ENCODE data around the gene HOXA3. TPM values are rescaled to one million over a fixed set of nuclear protein-coding genes. Genes with fewer than 3 reads are reported as not detected.
A peak's percentile ranks its signal among the peaks of the same experiment; 100 is the strongest.

HOXA3 gene
- total and polyA plus RNA-seq, 4 donors, result 3.8 to 20.8 (median 10.9) TPM

- peak overlapping the region; percentile 11 to 70 for H3K27ac ChIP-seq (ENCODE audit: low read depth in 1 of 2, low read length in 2 of 2)
- intact Hi-C loops (cut with DNase I), result loop anchor here in 1 of 2 donors (2.0 kb wide), 1 partner anchor 21 kb away; no protein-coding TSS in a partner anchor
- ATAC-seq (ENCODE audit: low FRiP score) (no peak), DNase-seq (peak in 1 of 2 donors; percentile 51)
- no peaks in the 10 kb centered on the region for H3K4me1 ChIP-seq (ENCODE audit: control insufficient read depth in 1 of 2, insufficient read depth in 2 of 2, low read length in 2 of 2)
- 1 to 8% methylated on average over 19 of the region's 19 CpGs for WGBS, 2 donors
- H3K27me3 ChIP-seq (ENCODE audit: control insufficient read depth in 1 of 2, insufficient read depth in 2 of 2, low read length in 1 of 2), result no peaks in the 10 kb centered on the region
- H3K4me3 ChIP-seq (ENCODE audit: low read length in 2 of 2), result peak overlapping the region; percentile 53 to 64
- H3K36me3 ChIP-seq (ENCODE audit: control insufficient read depth in 1 of 2, insufficient read depth in 2 of 2, low read length in 1 of 2), result no peaks in the 10 kb centered on the region
- no peaks in the 10 kb centered on the region for H3K9me3 ChIP-seq (ENCODE audit: control insufficient read depth, low read length)
Observed at GRCh38 chr7:27117887-27118491, 34.4 kb downstream of the HOXA3 start.

GRCh38 chr7:27116962-27117886 is 35.2 kb downstream of the HOXA3 start:
- Histone ChIP-seq H3K27ac (ENCODE audit: low read depth in 1 of 2, low read length in 2 of 2) (peak overlapping the region; percentile 70 to 72), H3K9me3 (ENCODE audit: control insufficient read depth, low read length) (no peaks in the 10 kb centered on the region), H3K4me1 (ENCODE audit: control insufficient read depth in 1 of 2, insufficient read depth in 2 of 2, low read length in 2 of 2) (no peaks in the 10 kb centered on the region), H3K27me3 (ENCODE audit: control insufficient read depth in 1 of 2, insufficient read depth in 2 of 2, low read length in 1 of 2) (no peaks in the 10 kb centered on the region), H3K4me3 (ENCODE audit: low read length in 2 of 2) (peak overlapping the region; percentile 53 to 64), H3K36me3 (ENCODE audit: control insufficient read depth in 1 of 2, insufficient read depth in 2 of 2, low read length in 1 of 2) (no peaks in the 10 kb centered on the region)
- intact Hi-C loops (cut with DNase I), result loop anchor here in 1 of 2 donors (2.0 kb wide), 1 partner anchor 20 kb away; no protein-coding TSS in a partner anchor
- WGBS, 2 donors, result 7 to 10% methylated on average over 12 of the region's 12 CpGs
- ATAC-seq (ENCODE audit: low FRiP score), result no peak
- DNase-seq, result no peak

GRCh38 chr7:27116031-27116961 is 36.1 kb downstream of the HOXA3 start:
- Histone ChIP-seq H3K4me1 (ENCODE audit: control insufficient read depth in 1 of 2, insufficient read depth in 2 of 2, low read length in 2 of 2) (no peaks in the 10 kb centered on the region), H3K27ac (ENCODE audit: low read depth in 1 of 2, low read length in 2 of 2) (peak overlapping the region; percentile 72 to 89), H3K27me3 (ENCODE audit: control insufficient read depth in 1 of 2, insufficient read depth in 2 of 2, low read length in 1 of 2) (no peaks in the 10 kb centered on the region), H3K4me3 (ENCODE audit: low read length in 2 of 2) (peak overlapping the region; percentile 53 to 64), H3K36me3 (ENCODE audit: control insufficient read depth in 1 of 2, insufficient read depth in 2 of 2, low read length in 1 of 2) (no peaks in the 10 kb centered on the region), H3K9me3 (ENCODE audit: control insufficient read depth, low read length) (no peaks in the 10 kb centered on the region)
- intact Hi-C loops (cut with DNase I), result loop anchor here in 1 of 2 donors (2.0 kb wide), 1 partner anchor 19 kb away; no protein-coding TSS in a partner anchor
- ATAC-seq (ENCODE audit: low FRiP score) (no peak), DNase-seq (no peak)
- 5 to 9% methylated on average over 20 of the region's 20 CpGs for WGBS, 2 donors

- Histone ChIP-seq H3K27ac (ENCODE audit: low read depth in 1 of 2, low read length in 2 of 2) (peak overlapping the region; percentile 72 to 89), H3K9me3 (ENCODE audit: control insufficient read depth, low read length) (no peaks in the 10 kb centered on the region), H3K36me3 (ENCODE audit: control insufficient read depth in 1 of 2, insufficient read depth in 2 of 2, low read length in 1 of 2) (no peaks in the 10 kb centered on the region), H3K27me3 (ENCODE audit: control insufficient read depth in 1 of 2, insufficient read depth in 2 of 2, low read length in 1 of 2) (no peaks in the 10 kb centered on the region), H3K4me3 (ENCODE audit: low read length in 2 of 2) (peak overlapping the region; percentile 53 to 64), H3K4me1 (ENCODE audit: control insufficient read depth in 1 of 2, insufficient read depth in 2 of 2, low read length in 2 of 2) (no peaks in the 10 kb centered on the region)
- 4 to 7% methylated on average over 44 to 45 of the region's 45 CpGs for WGBS, 2 donors
- peak in 1 of 2 donors; percentile 57 for DNase-seq
- no peak for ATAC-seq (ENCODE audit: low FRiP score)
- intact Hi-C loops (cut with DNase I), result loop anchor here in 1 of 2 donors (2.0 kb wide), 2 partner anchors 19 to 1259 kb away; no protein-coding TSS in a partner anchor
Observed at GRCh38 chr7:27115221-27116026, 37.0 kb downstream of the HOXA3 start.

GRCh38 chr7:27114881-27115220 is 37.5 kb downstream of the HOXA3 start:
- ATAC-seq (ENCODE audit: low FRiP score), result no peak
- Histone ChIP-seq H3K4me3 (ENCODE audit: low read length in 2 of 2) (peak overlapping the region; percentile 53 to 64), H3K27ac (ENCODE audit: low read depth in 1 of 2, low read length in 2 of 2) (peak overlapping the region; percentile 10 to 89), H3K36me3 (ENCODE audit: control insufficient read depth in 1 of 2, insufficient read depth in 2 of 2, low read length in 1 of 2) (no peaks in the 10 kb centered on the region), H3K27me3 (ENCODE audit: control insufficient read depth in 1 of 2, insufficient read depth in 2 of 2, low read length in 1 of 2) (no peaks in the 10 kb centered on the region), H3K4me1 (ENCODE audit: control insufficient read depth in 1 of 2, insufficient read depth in 2 of 2, low read length in 2 of 2) (peaks cover 0 to 2% of the 10 kb centered on the region in 2 donors), H3K9me3 (ENCODE audit: control insufficient read depth, low read length) (no peaks in the 10 kb centered on the region)
- no peak for DNase-seq
- intact Hi-C loops (cut with DNase I), result loop anchor here in 1 of 2 donors (2.0 kb wide), 1 partner anchor 1258 kb away; no protein-coding TSS in a partner anchor
- 4 to 5% methylated on average over 6 of the region's 6 CpGs for WGBS, 2 donors

GRCh38 chr7:27113991-27114769 is 38.2 kb downstream of the HOXA3 start:
- Histone ChIP-seq H3K36me3 (ENCODE audit: control insufficient read depth in 1 of 2, insufficient read depth in 2 of 2, low read length in 1 of 2) (no peaks in the 10 kb centered on the region), H3K27ac (ENCODE audit: low read depth in 1 of 2, low read length in 2 of 2) (peak overlapping the region; percentile 92 to 95), H3K4me1 (ENCODE audit: control insufficient read depth in 1 of 2, insufficient read depth in 2 of 2, low read length in 2 of 2) (peaks cover 0 to 6% of the 10 kb centered on the region in 2 donors), H3K4me3 (ENCODE audit: low read length in 2 of 2) (peak overlapping the region; percentile 84 to 94), H3K27me3 (ENCODE audit: control insufficient read depth in 1 of 2, insufficient read depth in 2 of 2, low read length in 1 of 2) (no peaks in the 10 kb centered on the region), H3K9me3 (ENCODE audit: control insufficient read depth, low read length) (no peaks in the 10 kb centered on the region)
- peak; percentile 81 to 88 for DNase-seq
- WGBS, 2 donors, result 1 to 5% methylated on average over 25 to 26 of the region's 26 CpGs
- intact Hi-C loops (cut with DNase I), result loop anchor here in 1 of 2 donors (2.0 kb wide), 1 partner anchor 1257 kb away; no protein-coding TSS in a partner anchor
- peak; percentile 12 for ATAC-seq (ENCODE audit: low FRiP score)

All from aorta (tissue), 5 donors.